ENCODE results near the gene COL3A1. TPM values are rescaled to one million over a fixed set of nuclear protein-coding genes. Genes with fewer than 3 reads are reported as not detected.

COL3A1 gene
- total RNA-seq, 3 donors from 2014 or later = 98.1 to 303 (median 98.6) TPM

DNA sequence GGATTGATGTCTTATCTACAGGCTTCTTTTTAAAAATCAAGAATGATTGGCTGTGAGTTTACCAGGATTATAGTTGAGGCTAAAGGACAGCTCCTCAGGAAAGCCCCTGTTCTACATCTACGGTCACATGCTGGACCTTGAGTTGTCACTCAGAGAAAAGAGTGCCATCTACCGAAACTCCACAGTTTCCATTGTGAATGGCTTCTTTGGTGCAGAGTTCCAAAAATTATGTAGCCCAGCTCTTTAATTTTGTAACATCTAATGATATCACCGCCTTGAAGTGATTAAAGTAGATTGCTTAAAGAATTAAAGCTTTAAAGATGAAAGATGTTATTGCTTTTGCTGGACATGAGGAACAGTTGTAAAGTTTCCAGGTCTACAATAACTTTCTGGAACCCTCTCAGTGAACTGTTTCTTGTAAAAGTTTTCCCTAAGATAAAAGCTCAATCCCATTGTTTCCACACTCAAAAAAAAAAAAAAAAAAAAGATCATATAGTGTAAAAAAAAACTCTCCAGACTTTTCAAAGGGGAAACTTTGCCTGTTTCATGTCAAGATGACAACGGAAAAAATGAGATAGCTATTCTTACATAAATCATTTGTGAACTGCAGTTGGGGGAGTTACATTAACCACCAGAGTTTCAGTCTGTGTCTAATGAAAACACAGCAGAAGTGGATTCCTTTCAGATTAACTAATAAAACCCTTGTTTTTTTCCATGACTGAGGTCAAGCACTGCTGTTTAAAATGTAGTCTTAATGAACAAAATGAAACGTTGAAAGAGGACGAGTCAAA, 4.3 kb downstream of the COL3A1 start:
- Histone ChIP-seq H3K27ac (peak overlapping the region; percentile 75 to 80), H3K4me1 (no peaks in the 10 kb centered on the region), H3K4me3 (peak overlapping the region; percentile 26 to 48 (median 47)), H3K9me3 (no peaks in the 10 kb centered on the region), H3K36me3 (no peaks in the 10 kb centered on the region), H3K27me3 (no peaks in the 10 kb centered on the region)
- intact Hi-C loops (cut with DNase I; ENCODE audit: low total_unique reads) = no loop called here
- no peak for DNase-seq (ENCODE audit: low spot score in 2 of 2)
- TF ChIP-seq POLR2A (IDR thresholded peaks at IDR 0.05) (no peak), POLR2AphosphoS5 (IDR thresholded peaks at IDR 0.05) (peak in 1 of 3 donors; percentile 17)
- TF ChIP-seq, protein P1, sequence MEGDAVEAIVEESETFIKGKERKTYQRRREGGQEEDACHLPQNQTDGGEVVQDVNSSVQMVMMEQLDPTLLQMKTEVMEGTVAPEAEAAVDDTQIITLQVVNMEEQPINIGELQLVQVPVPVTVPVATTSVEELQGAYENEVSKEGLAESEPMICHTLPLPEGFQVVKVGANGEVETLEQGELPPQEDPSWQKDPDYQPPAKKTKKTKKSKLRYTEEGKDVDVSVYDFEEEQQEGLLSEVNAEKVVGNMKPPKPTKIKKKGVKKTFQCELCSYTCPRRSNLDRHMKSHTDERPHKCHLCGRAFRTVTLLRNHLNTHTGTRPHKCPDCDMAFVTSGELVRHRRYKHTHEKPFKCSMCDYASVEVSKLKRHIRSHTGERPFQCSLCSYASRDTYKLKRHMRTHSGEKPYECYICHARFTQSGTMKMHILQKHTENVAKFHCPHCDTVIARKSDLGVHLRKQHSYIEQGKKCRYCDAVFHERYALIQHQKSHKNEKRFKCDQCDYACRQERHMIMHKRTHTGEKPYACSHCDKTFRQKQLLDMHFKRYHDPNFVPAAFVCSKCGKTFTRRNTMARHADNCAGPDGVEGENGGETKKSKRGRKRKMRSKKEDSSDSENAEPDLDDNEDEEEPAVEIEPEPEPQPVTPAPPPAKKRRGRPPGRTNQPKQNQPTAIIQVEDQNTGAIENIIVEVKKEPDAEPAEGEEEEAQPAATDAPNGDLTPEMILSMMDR (IDR thresholded peaks at IDR 0.05) = no peak

DNA sequence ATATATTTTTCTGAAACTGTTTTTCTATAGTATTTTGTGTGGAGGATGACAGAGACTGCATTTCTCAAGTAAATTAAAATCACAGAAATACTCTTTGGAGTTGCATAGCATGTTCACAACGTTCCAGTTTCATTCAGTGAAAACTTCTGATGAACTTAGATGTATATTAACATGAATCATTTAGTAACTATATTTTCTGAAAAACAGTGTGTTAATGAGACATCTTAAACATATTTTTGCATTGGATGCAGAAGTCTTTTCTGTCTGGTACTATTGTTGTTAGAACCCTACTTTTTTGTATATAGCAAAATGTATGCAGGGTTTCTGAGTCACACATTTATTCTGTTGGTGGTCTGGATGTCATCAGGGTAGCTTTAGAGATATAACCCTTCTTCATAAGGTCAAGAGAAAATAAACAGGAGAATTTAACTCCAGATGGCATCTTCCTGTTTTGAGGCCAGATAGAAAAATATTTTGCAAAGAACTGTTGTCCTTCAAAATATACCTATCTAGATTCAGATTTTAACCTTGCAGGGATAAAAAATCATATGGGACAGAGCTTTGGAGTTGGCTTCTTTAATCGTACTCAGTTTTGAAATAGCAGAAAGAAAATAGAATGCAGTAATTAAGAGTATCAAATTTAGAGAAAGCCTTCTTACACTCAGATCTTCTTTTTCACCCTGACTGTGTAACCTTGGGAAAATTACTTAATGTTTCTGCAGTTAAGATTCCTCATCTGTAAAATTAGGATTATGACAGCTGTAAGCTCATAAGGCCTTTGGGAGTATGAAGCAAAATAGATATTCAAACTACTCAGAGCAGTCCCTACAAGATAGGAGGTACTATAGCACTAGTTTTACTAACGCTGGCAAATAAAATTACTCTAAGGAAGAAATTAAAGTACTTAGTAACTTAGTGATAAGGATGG, 5.3 kb downstream of the COL3A1 start:
- Histone ChIP-seq H3K4me1 (no peaks in the 10 kb centered on the region), H3K27me3 (no peaks in the 10 kb centered on the region), H3K9me3 (no peaks in the 10 kb centered on the region), H3K4me3 (peak overlapping the region; percentile 0 to 26 (median 14)), H3K36me3 (no peaks in the 10 kb centered on the region), H3K27ac (peak overlapping the region; percentile 41 to 54)
- DNase-seq (ENCODE audit: low spot score in 2 of 2) = no peak
- no peak for TF ChIP-seq POLR2A (IDR thresholded peaks at IDR 0.05)
- TF ChIP-seq POLR2AphosphoS5 (IDR thresholded peaks at IDR 0.05) = no peak
- TF ChIP-seq, protein P1 (IDR thresholded peaks at IDR 0.05) = no peak
- intact Hi-C loops (cut with DNase I; ENCODE audit: low total_unique reads) = no loop called here

DNA sequence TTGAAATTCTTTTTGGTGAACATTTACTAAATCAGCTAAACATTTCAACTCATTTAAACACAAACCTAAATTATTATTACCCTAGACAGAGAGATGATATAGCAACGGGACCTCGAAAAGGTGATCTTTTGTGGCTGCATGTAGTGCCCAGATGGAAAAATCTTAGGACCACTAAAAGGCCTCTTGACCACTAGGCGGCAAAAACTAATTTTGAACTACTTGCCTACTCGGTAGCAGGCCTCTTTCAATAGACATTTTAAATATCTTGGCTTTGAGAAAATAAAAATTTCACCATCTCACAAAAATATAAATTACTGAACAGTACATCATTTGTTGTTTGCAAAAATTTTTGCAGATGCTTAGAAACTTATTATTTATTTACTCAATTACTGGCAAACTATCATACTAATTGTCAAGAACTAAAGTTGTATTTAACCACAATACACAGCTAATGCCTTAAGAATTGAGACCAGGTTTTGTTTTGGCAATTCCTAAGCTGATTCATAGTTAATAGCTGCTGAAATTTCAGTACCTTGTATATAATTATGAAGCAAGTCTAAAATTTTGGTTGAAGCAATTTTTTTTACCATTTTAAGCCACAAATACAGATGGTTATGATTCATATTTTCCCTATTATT, 9.4 kb downstream of the COL3A1 start:
- no peaks in the 10 kb centered on the region for H3K4me1 ChIP-seq
- intact Hi-C loops (cut with DNase I; ENCODE audit: low total_unique reads) = no loop called here
- no peaks in the 10 kb centered on the region for H3K36me3 ChIP-seq
- peak overlapping the region in 1 of 3 donors; percentile 21 for H3K4me3 ChIP-seq
- H3K27me3 ChIP-seq = no peaks in the 10 kb centered on the region
- no peaks in the 10 kb centered on the region for H3K9me3 ChIP-seq
- no peak for TF ChIP-seq POLR2AphosphoS5 (IDR thresholded peaks at IDR 0.05)
- TF ChIP-seq, protein P1 (IDR thresholded peaks at IDR 0.05) = peak in 1 of 3 donors; percentile 35
- TF ChIP-seq POLR2A (IDR thresholded peaks at IDR 0.05) = no peak
- H3K27ac ChIP-seq = peak overlapping the region; percentile 48 to 70
- no peak for DNase-seq (ENCODE audit: low spot score in 2 of 2)

DNA sequence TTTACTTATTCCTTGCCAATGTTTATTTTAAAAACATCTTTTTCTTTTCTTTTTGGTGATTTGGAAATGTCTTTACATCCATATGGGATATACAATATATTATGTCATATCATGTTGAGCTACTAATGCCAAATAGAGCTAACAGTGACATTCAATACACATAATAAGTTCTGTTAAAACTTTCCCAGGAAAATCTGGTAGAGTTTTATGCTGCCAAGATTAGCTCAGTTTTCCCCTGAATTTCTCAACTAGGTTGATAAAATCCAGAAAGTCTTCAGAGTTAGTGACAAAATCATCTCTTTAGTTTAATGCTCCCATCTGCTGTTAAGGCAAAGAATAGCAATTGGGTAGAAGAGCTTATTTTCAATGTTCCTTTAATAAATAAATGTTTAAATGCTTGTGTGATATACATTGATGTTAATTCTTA, 9.9 kb downstream of the COL3A1 start:
- intact Hi-C loops (cut with DNase I; ENCODE audit: low total_unique reads) = no loop called here
- TF ChIP-seq POLR2AphosphoS5 (IDR thresholded peaks at IDR 0.05) (no peak), POLR2A (IDR thresholded peaks at IDR 0.05) (no peak)
- TF ChIP-seq, protein P1 (IDR thresholded peaks at IDR 0.05) = no peak
- Histone ChIP-seq H3K9me3 (no peaks in the 10 kb centered on the region), H3K4me1 (no peaks in the 10 kb centered on the region), H3K27me3 (no peaks in the 10 kb centered on the region), H3K27ac (peak overlapping the region; percentile 64 to 74), H3K36me3 (no peaks in the 10 kb centered on the region), H3K4me3 (no peak overlapping the region)
- DNase-seq (ENCODE audit: low spot score in 2 of 2) = no peak

Measured in breast epithelium (tissue), 4 donors.